Hepatocyte (in vitro differentiated cells): ENCODE results near the gene POLR1D.

Source experiments
- EZH2 ChIP-seq: fragments of 200-600 bp; sonication (generic); IDR thresholded peaks from 2 replicates; pipeline ENCODE4 v1.6.1; 2016; ENCODE audit warnings: antibody characterized with exemption, mild to moderate bottlenecking, borderline replicate concordance
- TF ChIP-seq, protein P1 (sequence below): fragments of 200-600 bp; sonication (generic); IDR thresholded peaks from 2 replicates; pipeline ENCODE4 v1.5.1; 2016; ENCODE audit warnings: antibody characterized with exemption, mild to moderate bottlenecking; ENCODE audit not compliant: poor library complexity

DNA sequence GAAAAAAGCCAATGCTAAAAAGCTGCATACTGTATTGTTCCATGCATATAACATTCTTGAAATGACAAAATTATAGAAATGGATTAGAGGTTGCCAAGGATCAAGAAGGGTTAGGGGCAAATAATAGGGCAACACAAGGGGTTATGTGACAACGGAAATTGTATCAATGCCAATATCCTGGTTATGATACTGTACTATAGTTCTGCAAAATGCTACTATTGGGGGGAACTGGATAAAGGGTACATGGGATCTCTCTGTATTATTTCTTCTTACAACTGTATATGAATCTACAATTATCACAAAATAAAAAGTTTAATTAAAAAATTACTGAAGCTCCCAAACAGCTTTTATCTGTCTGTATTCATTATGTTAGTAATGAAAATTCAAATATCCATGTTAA lies 33.3 kb upstream of the POLR1D start:
- TF ChIP-seq, protein P1, sequence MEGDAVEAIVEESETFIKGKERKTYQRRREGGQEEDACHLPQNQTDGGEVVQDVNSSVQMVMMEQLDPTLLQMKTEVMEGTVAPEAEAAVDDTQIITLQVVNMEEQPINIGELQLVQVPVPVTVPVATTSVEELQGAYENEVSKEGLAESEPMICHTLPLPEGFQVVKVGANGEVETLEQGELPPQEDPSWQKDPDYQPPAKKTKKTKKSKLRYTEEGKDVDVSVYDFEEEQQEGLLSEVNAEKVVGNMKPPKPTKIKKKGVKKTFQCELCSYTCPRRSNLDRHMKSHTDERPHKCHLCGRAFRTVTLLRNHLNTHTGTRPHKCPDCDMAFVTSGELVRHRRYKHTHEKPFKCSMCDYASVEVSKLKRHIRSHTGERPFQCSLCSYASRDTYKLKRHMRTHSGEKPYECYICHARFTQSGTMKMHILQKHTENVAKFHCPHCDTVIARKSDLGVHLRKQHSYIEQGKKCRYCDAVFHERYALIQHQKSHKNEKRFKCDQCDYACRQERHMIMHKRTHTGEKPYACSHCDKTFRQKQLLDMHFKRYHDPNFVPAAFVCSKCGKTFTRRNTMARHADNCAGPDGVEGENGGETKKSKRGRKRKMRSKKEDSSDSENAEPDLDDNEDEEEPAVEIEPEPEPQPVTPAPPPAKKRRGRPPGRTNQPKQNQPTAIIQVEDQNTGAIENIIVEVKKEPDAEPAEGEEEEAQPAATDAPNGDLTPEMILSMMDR, result no peak
- TF ChIP-seq EZH2, result no peak
